Measurements from ENCODE around the gene ENOX2.

DNA sequence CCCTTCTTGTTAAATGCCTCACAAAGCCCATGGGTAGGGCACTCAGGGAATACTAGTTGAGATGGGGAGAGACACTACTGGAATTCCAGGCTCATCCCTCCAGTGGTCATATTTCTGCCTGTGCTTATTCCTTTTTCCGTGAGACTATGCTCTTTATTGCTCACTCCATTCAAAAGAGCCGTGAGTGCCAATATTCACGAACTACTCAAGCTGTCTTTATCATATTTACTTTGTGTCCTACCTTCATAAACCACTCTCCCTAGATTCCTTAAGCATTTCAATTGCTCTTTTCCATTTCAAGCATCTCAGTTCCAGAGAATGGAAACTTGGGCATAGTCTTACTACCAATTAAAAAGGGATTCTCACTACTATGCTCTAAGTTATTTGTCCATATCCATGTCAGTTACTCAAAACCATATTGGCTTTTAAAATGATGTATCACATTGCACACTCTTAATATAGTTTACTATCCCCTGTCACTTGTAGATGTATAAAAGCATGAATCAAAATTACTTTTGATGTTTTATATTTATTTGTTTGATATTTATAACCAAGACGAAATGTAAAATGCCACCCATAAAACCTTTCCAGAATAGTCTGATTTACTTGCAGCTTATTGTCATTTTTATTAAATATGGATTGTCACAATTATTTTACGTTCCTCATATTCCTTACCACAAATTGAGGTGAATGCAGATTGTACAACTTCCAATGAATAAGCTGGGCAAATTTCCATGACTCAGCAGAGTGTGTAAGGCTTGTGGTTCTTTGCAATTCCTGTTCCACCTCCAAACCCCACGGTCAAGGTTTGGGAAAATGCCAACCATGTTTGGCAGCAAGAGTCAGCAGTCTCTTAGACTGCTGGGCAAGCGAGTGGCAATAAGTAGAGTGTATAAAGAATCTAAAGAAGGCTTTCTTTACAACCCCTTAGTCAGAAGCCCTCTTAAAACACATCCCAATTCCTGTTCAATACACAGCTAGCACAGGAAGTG is 24.4 kb downstream of the ENOX2 start:
- TF ChIP-seq, protein P1, sequence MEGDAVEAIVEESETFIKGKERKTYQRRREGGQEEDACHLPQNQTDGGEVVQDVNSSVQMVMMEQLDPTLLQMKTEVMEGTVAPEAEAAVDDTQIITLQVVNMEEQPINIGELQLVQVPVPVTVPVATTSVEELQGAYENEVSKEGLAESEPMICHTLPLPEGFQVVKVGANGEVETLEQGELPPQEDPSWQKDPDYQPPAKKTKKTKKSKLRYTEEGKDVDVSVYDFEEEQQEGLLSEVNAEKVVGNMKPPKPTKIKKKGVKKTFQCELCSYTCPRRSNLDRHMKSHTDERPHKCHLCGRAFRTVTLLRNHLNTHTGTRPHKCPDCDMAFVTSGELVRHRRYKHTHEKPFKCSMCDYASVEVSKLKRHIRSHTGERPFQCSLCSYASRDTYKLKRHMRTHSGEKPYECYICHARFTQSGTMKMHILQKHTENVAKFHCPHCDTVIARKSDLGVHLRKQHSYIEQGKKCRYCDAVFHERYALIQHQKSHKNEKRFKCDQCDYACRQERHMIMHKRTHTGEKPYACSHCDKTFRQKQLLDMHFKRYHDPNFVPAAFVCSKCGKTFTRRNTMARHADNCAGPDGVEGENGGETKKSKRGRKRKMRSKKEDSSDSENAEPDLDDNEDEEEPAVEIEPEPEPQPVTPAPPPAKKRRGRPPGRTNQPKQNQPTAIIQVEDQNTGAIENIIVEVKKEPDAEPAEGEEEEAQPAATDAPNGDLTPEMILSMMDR (IDR thresholded peaks at IDR 0.05): no peak
- TF ChIP-seq EP300 (IDR thresholded peaks at IDR 0.05; ENCODE audit: low read depth): no peak
